HL-60/S4 treated with phorbol 12-myristate 13-acetate at 8.2 ng/mL for 4 days and 3 days (cell line): Measurements from ENCODE around the gene ZSWIM6.

Experiments
- in situ Hi-C: fragments of 300-500 bp; cut with MboI; formaldehyde crosslinking; loops from 2 replicates; pipeline ENCODE4 v1.15.0; 2022; ENCODE audit warnings: low sequenced_read_pairs

The ZSWIM6 gene

GRCh38 chr5:61431923-61432620 lies 100.0 kb downstream of the ZSWIM6 start:
- in situ Hi-C loops, result no loop called here

GRCh38 chr5:61435368-61435767 lies 103.3 kb downstream of the ZSWIM6 start:
- in situ Hi-C loops, result no loop called here

GRCh38 chr5:61438298-61438970 lies 106.4 kb downstream of the ZSWIM6 start:
- in situ Hi-C loops, result no loop called here

GRCh38 chr5:61440086-61440485 lies 108.0 kb downstream of the ZSWIM6 start:
- in situ Hi-C loops, result no loop called here

GRCh38 chr5:61440596-61440995 lies 108.5 kb downstream of the ZSWIM6 start:
- in situ Hi-C loops, result no loop called here

GRCh38 chr5:61441742-61442141 lies 109.7 kb downstream of the ZSWIM6 start:
- in situ Hi-C loops, result no loop called here

GRCh38 chr5:61447780-61448495 lies 115.9 kb downstream of the ZSWIM6 start:
- in situ Hi-C loops, result no loop called here

GRCh38 chr5:61449804-61450492 lies 117.9 kb downstream of the ZSWIM6 start:
- in situ Hi-C loops, result no loop called here

- in situ Hi-C loops, result no loop called here
Measured at GRCh38 chr5:61450493-61451279, 118.6 kb downstream of the ZSWIM6 start.

GRCh38 chr5:61455179-61456006 lies 123.3 kb downstream of the ZSWIM6 start:
- in situ Hi-C loops, result no loop called here

- in situ Hi-C loops, result no loop called here
Measured at GRCh38 chr5:61460471-61460870, 128.4 kb downstream of the ZSWIM6 start.

GRCh38 chr5:61461417-61461816 lies 129.4 kb downstream of the ZSWIM6 start:
- in situ Hi-C loops, result no loop called here

- in situ Hi-C loops, result no loop called here
Measured at GRCh38 chr5:61461926-61462325, 129.9 kb downstream of the ZSWIM6 start.

GRCh38 chr5:61463596-61463995 lies 131.5 kb downstream of the ZSWIM6 start:
- in situ Hi-C loops, result no loop called here

- in situ Hi-C loops, result no loop called here
Measured at GRCh38 chr5:61464512-61464911, 132.5 kb downstream of the ZSWIM6 start.

GRCh38 chr5:61465066-61465465 lies 133.0 kb downstream of the ZSWIM6 start:
- in situ Hi-C loops, result no loop called here

- in situ Hi-C loops, result no loop called here
Measured at GRCh38 chr5:61465496-61465895, 133.4 kb downstream of the ZSWIM6 start.

GRCh38 chr5:61466017-61466416 lies 134.0 kb downstream of the ZSWIM6 start:
- in situ Hi-C loops, result no loop called here

GRCh38 chr5:61467766-61468482 lies 135.9 kb downstream of the ZSWIM6 start:
- in situ Hi-C loops, result no loop called here
